WTC11 (cell line): ENCODE data around the gene NQO2.

Experiments
- CTCF ChIP-seq: fragments of 200-600 bp; IDR thresholded peaks from 2 replicates; pipeline ENCODE4 v1.8.0; 2022; ENCODE audit warnings: antibody characterized with exemption
- GABPB1 ChIP-seq: sonication (generic); formaldehyde crosslinking; IDR thresholded peaks from 2 replicates; pipeline ENCODE4 v1.8.1; 2023; ENCODE audit warnings: mild to moderate bottlenecking, missing genetic modification reagents
- HMGXB4 ChIP-seq: sonication (generic); formaldehyde crosslinking; IDR thresholded peaks from 2 replicates; pipeline ENCODE4 v1.8.1; 2023; ENCODE audit warnings: mild to moderate bottlenecking, moderate library complexity, missing genetic modification reagents
- SMAD4 ChIP-seq: sonication (generic); formaldehyde crosslinking; IDR thresholded peaks from 2 replicates; pipeline ENCODE4 v1.8.0; 2022; ENCODE audit warnings: mild to moderate bottlenecking, missing genetic modification reagents

GRCh38 chr6:3058957-3059356 lies 59.3 kb downstream of the NQO2 start:
- no peak for TF ChIP-seq CTCF
- TF ChIP-seq HMGXB4 (CRISPR knock-in tag) = no peak
- TF ChIP-seq SMAD4 (CRISPR knock-in tag) = no peak
- TF ChIP-seq GABPB1 (CRISPR knock-in tag) = no peak
